ENCODE measurements around the gene CYSRT1.

The CYSRT1 gene

DNA sequence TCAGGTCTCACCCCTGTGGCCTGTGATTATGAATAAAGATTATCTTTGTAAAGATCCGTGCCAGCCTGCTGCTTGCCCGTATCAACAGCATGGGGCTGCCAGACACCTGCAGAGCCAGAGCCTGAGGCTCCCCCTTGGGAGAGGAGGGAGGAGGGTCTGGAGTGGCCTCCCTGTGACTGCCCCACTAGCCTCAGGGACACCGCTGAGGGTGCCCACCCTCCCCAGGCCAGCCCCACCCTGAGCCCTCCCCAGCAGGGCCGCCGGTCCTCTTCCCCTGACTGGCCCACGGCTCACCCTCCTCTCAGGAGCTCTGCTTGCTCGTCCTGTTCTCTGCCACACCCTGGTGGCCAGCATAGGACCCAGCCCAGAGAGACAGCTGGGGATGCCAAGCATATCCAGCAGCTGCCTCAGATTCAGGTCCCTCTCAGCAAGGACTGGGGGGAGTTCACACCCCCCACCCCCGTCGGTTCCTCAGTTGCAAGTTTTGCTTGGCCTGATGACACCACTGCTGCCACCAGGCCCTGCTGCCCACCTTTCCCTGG is 34.6 kb upstream of the CYSRT1 start:
- no peak for DNase-seq (ENCODE audit: low read depth in 1 of 2, low spot score in 1 of 2)

DNA sequence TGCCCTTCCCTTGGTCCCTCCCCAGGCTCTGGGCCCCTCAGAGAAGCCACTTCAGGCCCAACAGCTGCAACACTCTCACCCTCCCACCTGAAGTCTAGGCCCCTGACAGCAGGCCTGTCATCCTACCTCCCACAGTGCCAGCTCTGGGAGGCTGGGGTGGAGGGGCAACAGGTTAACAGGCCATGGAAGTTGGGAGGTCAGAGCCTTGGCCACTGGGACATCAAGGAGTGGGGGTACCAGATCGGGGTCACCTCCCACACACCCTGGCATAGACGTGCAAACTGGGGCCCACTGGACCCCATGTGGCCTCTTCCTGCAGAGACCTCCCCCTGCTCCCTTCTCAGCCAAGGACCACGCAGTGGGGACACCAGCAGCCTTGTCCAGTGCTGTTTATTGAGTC is 33.7 kb upstream of the CYSRT1 start:
- DNase-seq (ENCODE audit: low read depth in 1 of 2, low spot score in 1 of 2) = no peak

DNA sequence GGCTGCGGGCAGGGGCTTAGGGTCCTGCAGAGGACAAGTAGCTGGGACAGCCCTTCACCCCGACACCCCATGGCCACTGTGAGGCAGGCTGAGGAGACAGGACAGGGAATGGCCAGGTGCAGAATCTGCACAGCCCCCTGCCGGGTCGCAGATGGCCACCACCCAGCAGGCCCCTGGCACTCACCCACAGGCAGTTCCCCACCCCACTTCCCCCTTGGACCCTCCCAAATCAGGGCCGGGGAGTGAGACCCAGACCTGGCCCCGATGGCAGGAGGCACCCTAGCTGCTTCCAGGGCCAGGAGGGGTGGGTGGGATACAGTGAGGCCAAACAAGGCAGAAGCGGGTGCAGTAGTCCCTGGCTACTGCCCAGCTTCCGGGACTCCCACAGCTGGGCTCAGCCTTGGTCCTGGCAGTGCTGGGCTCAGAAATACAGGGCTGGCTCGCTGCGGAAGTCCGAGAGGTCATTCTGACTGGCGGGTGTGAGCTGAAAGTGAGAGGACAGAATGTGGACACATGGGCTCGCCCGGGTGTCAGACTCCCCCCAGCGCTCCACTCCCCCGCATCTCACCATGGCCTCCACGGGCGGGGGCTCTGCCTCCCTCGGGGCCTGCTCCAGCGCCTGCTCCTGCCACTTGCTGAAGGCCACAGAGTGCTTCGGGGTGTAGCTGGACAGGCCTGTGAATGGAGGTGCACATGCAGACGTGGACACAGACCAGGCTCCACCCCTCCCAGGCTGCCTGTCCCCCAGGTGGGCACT is 33.1 kb upstream of the CYSRT1 start:
- DNase-seq (ENCODE audit: low read depth in 1 of 2, low spot score in 1 of 2) = no peak

DNA sequence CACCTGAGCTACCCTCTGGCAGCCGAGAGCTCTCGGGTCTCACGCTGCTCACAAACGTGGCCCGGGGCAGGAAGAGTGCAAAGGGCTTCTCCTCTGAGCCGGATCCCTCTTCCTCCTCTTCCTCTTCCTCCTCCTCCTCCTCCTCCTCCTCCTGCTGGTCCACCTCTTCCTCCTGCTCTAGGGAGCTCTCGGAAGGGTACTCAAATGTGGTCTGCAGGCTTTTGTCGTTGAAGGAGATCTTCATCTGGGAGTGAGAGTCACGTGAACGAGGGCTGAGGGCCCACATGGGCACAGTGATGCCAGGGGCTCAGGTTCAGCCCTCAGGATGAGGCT is 32.6 kb upstream of the CYSRT1 start:
- no peak for DNase-seq (ENCODE audit: low read depth in 1 of 2, low spot score in 1 of 2)

DNA sequence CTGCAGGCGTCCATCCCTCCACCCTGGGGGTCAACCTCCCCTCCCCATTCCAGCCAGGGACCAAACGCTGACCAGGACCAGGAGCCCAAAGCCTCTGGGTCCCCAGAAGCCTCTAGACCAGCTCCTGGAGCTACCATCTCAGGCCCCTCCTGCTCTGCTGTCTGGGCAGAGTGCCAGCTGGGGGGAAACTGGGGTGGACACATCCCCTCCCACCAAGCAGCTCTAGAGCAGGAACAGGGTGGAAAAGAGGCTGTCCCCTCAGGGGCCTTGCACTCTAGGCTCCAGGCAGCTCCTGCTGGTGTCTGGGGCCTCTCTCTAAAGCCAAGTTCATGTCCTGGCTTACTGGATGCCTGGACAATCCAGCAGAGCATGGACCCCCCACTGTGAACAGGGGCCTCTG is 32.1 kb upstream of the CYSRT1 start:
- DNase-seq (ENCODE audit: low read depth in 1 of 2, low spot score in 1 of 2) = no peak

DNA sequence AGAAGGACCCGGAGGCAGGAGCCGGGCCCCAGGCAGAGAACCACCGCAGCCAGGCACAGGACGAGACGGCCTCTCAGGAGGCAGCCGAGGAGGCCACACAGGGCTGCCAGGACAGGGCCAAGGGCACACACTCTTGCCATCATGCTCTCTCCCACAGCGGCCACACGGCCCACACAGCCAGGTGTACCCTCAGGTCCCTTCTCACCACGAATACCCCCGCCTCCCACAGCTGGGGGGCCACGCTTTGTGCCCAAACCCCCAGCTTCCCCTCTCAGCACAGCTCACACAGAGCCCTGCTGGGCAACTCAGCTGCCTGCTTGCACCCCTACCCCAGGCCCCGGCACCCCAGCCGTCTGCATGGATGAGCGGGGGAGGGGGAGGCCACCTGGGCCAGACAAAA is 31.2 kb upstream of the CYSRT1 start:
- no peak for DNase-seq (ENCODE audit: low read depth in 1 of 2, low spot score in 1 of 2)

DNA sequence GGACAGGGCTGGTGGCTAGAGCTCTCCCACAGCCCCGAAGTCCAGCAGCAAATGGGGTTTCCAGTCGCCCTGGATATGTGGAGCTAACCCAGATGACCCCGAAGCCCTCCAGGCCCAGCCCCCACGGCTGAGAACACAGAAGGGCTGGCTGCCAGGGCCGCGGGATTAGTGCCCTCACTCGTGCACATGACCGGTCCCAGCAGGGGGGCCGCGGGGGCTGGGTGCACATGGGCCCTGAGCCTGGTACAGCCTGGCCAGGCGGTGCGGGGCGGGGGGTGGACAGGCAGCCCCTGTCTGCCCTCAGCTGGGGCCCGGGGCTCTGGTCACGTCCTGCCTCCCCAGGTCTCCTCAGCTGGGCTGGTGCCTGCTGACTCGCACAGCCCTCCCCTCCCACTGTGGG is 30.6 kb upstream of the CYSRT1 start:
- no peak for DNase-seq (ENCODE audit: low read depth in 1 of 2, low spot score in 1 of 2)

DNA sequence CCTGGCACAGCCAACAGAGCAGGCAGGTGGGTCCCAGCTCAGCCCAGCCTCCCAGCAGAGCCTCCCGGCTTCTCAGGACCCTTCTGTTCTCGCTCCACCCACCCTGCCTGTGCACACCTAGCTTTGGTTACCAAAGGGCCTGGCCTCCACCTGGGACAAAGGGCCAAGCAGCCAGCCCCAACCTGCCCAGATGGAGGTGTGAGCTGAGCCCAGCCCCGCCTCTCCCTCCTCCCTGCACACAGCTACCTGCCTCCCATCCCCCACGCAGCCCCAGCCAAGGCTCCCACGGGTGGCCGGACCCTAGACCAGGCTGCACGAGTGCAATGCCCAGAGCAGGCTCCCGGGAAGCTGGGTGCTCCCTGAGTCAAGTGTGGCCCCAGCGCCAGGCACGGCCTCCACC is 30.1 kb upstream of the CYSRT1 start:
- DNase-seq (ENCODE audit: low read depth in 1 of 2, low spot score in 1 of 2) = no peak

DNA sequence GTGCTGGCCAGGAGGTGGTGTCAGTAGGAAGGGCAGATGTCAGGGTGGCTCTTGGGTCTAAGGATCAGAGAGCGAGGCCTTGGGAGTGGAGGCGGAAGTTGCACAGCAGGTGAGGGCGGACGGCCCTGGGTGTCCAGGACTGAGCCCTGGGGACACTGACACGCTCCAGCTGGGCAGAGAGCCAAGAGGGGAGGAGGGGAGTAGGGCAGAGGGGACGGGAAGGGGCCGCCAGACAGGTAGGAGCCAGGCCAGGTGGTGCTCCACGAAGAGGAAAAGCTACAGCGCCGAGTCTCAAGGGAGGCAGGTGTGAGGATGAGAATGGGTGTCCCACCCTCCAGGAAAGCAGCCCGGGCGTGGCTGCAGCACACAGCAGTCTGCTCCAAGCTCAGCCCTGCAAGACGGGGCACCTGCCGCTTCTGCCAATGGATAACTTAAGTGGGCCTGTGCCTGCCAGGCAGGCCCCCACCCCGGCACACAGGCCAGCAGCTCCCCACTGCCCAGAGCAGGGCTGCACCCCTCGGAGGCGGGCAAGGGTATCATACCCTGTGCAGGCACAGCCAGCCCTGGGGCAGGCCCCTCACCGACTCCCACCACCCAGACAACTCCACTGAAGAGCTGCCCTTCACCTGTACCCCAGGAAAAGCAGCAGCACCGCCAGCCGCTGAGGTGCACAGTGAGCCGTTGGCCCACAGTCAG is 29.3 kb upstream of the CYSRT1 start:
- no peak for DNase-seq (ENCODE audit: low read depth in 1 of 2, low spot score in 1 of 2)

DNA sequence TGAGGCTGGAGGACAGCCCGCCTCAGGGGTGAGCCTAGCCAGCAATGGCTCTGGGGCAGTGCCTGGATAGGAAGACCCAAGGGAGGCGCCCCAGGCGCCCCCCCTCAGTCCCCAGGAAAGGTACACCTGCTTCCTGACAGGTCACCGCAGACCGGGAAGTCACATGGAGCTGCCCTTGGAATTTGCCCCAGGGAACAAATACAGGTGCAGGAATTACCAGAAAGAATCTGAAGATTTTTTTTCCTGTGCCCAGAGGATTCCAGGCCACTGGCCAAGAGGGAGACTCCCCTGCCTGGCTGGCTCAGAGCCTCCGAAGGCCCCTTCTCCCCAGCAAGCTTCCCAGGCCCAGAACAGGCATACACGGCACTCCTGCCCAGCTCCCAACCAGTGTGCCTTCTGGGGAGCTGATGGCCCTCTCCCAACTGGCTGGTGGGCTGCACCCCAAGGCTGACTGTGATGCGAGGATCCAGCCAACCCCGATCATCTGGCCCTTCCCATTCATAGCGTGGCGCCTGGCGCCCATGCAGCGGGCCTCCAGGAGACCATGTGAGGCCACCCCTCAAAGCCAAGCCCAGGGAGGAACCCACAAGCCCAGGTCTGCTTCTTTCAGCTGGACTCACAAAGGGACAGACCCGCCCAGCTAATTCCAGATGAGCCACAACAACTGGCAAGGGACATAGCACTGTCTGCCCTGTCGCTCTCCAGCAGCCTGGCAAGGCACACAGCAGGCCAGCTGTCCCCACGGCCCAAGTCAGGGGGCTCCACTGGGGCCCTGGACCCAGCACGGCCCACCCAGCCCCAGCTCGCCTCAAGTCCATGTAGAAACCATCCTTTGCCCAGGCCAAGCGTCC is 26.7 kb upstream of the CYSRT1 start:
- DNase-seq (ENCODE audit: low read depth in 1 of 2, low spot score in 1 of 2) = no peak

DNA sequence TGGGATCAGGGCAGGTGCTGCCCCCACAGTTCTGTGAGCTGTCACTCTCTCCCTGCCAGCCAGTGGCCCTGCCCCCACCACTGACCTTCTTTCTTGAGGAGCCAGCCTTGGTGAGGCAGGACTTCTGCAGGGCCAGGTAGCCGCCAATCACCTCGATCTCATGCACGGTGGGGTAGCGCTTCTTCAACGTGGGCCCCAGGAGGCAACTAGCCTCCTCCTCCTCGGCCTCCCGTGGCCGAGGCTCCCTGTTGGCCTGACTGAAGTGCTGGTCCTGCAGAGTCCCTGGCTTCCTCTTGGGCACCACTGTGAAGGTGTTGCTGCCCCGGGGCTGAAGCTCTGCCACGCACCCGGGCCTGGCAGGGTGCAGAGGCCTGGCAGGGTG is 26.1 kb upstream of the CYSRT1 start:
- no peak for DNase-seq (ENCODE audit: low read depth in 1 of 2, low spot score in 1 of 2)

DNA sequence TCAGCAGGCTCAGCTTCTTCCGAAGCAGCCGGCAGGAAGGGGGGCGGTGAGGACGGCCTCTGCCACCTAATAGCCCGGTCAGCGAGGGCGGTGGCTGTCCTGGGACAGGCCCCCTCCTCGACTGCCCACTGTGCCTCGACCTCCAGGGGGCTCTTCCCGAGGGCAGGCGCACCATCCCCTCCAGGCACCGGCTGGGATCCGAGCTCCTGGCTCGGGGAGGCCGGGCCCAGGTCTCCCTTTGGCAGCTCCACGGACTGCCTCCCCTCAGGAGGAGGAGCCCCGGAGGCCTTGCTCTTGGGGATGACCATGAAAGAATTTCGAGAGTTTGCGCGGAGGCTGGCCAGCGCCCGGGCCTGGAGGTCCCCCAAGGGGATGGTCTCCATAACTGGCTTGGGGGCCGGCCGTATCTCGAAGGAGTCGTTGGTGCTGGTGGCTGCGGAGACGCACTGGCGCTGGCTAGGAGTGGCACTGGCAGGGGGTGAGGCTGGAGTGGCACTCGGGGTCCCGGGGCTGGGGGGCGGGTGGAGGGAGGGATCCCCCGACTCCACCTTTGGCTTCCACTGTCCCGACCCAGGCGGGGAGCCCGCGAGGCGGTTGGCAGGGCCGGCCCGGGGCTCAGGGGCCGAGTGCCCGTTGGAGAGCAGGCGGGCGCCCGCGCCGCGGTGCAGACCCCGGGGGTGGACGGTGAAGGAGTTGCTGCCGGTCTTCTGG is 25.4 kb upstream of the CYSRT1 start:
- DNase-seq (ENCODE audit: low read depth in 1 of 2, low spot score in 1 of 2) = no peak

DNA sequence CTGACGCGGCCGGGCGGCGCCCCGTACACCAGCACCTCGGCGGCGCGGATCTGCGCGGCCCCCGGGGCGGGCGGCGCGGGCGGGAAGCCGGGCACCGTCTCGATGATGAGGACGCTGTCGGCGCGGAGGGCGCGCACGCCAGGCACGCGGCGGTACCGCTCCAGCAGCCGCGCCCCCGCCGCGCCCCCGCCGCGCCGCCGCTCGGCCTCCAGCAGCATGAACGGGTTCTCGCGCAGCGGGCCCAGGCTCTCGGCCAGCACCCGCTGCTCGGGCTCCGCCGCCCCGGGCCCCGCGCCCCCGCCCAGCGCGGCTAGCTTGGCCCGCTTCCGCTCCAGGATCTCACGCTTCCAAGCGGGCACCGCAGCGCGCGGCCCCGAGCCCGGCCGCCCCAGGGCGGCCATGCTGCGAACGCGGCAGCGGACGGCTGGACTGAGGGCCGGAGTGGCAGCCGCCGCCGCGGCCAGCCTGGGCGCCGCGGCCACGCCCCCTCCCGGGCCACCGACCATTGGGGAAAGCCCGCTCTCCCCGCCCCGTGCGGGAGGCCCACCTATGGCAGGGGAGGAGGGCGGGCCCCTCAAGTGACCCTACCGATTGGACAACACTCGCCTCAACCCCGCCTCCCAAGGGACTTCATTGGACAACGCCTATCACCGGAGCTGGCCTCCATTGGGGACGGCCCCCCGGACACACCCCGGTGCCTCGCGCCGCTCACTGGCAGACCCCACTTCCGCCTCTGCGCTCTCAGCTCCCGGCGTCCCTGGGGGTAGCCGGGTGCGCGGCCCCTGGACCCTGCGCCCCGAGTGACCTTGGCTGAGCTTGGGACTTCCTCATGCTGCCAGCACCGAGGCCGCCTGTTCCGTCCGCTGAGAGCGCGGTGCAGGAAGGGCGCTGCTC is 24.4 kb upstream of the CYSRT1 start, which contains the start of gene TPRN:
Gene TPRN, minus strand, starts transcription at position 431 of the 894 bp plus-strand sequence. Its CDS starts 30 bp downstream, at position 401.
- DNase-seq (ENCODE audit: low read depth in 1 of 2, low spot score in 1 of 2) = peak; percentile 93 to 98

DNA sequence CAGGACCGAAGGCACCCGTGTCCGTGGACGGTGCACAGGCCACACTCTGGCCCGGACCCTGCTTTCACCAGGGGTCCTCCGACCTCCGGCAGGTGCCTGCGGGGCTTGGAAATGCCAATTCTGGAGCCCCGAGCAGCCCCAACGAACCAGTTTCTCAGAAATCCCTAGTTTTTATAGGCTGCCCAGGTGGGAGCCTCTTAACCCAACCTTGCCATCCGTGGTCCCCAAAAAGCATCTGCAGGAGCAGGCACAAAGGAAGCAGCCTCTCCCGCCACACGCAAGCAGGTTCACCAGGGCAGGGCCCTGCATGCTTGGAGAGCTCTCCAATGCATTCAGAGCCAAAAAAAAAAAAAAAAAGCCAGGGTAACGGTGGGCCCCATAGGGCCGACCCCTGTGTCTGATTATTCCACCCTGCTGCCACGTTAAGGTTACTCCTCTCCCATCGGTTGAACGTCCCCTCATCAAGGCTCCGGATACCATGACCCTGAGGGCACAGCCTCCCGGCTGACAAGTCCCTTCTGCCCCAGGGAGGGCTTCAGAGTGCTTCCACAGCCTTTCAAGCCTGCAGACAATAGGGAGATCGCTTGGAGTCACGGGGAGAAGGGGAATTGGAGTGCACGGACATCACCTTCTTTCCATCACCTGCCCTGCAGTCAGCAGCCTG is 23.6 kb upstream of the CYSRT1 start:
- DNase-seq (ENCODE audit: low read depth in 1 of 2, low spot score in 1 of 2) = no peak

DNA sequence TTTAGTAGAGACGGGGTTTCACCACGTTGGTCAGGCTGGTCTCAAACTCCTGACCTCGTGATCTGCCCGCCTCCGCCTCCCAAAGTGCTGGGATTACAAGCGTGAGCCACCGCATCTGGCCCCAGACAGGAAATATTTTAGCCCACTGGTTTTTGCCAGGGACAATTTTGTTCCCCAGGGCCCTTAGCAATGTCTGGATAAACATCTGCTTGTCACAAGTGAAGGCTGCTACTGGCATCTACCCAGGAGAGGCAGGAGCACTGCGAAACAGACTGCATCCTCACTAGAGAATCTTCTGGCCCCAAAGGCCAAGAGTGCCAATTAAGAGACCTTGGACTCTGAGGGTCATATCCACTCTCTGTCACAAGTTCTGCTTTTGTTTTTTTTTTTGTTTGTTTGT is 22.0 kb upstream of the CYSRT1 start:
- no peak for DNase-seq (ENCODE audit: low read depth in 1 of 2, low spot score in 1 of 2)

DNA sequence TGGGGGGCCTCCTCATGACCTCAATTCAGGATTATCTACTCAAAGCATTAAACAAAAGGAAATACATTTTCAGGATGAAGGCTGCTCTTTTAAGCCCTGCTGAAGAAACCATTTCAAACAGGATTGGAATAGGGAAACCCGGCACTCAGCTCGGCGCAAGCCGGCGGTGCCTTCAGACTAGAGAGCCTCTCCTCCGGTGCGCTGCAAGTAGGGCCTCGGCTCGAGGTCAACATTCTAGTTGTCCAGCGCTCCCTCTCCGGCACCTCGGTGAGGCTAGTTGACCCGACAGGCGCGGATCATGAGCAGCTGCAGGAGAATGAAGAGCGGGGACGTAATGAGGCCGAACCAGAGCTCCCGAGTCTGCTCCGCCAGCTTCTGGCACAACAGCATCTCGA is 20.2 kb upstream of the CYSRT1 start:
- DNase-seq (ENCODE audit: low read depth in 1 of 2, low spot score in 1 of 2) = no peak

DNA sequence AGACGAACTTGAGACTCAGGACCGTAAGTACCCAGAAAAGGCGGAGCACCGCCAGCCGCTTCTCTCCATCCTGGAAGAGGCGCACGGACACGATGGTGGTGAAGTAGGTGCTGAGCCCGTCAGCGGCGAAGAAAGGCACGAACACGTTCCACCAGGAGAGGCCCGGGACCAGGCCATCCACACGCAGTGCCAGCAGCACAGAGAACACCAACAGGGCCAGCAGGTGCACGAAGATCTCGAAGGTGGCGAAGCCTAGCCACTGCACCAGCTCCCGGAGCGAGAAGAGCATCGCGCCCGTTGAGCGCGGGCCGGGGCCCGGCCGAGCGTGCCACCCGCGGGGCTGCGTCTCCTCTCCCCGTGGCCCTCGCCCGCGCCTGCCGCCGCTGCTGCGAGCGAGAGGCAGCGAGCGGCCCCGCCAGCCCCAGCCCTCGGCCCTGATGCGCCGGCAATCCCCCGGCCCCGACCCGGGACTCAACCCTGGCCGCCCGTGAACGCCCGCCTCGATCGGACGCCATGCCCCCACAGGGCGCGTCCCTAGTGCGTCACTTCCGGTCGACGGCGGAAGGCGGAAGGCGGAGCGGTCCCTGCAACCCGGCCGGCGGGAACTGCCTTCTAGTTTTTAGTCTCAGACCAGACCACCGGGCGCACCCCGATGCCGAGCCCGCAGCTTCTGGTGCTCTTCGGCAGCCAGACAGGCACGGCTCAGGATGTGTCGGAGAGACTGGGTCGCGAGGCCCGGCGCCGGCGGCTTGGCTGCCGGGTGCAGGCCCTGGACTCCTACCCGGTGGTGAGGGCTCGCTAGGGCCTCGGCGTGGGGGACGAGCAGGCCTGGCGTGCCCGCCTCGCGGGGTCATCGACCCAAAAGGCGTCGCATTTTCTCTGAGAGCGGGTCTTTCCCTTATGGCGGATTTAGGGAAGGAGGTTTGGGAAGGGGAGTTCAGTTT is 19.6 kb upstream of the CYSRT1 start, which contains the start of the genes NDOR1 and TMEM203:
Gene NDOR1, plus strand, starts transcription at position 575 of the 944 bp plus-strand sequence. Its CDS starts 78 bp downstream, at position 653.
Gene TMEM203, minus strand, starts transcription at position 523 of the 944 bp plus-strand sequence. Its CDS starts 234 bp downstream, at position 289.
- DNase-seq (ENCODE audit: low read depth in 1 of 2, low spot score in 1 of 2) = peak; percentile 89 to 91

DNA sequence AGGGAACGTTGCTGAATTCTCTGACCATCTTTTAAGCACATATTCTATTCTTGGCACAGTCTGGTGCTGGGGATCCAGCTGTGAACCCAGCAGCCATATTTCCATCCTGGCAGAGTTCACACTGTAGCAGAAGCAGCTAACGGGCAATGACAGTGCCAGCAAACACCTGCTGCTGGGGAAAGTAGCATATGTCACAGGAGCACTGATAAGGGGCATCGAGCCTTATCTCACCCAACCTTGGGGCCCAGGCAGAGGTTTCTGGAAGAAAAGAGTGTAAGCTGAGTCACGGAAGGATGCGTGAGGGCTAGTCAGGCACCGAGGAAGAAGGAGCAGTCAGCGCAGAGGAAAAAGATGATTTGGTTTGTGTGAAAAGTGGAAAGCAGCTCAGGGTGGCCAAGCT is 18.4 kb upstream of the CYSRT1 start:
- no peak for DNase-seq (ENCODE audit: low read depth in 1 of 2, low spot score in 1 of 2)
